ENCODE measurements around the gene POLDIP3. TPM values are rescaled to one million over a fixed set of nuclear protein-coding genes. Genes with fewer than 3 reads are reported as not detected.

POLDIP3 gene
- total and polyA plus RNA-seq, 2 of the 4 experiments (the other 2 are of a cell fraction), result 33.9 to 43.6 TPM

GRCh38 chr22:42591987-42592386 lies 22.7 kb downstream of the POLDIP3 start:
- ATAC-seq (ENCODE audit: low read depth) (no peak), DNase-seq (no peak)
- intact Hi-C loops (cut with micrococcal nuclease), result no loop called here
- Histone ChIP-seq H2BK5ac (ENCODE audit: low read depth, low read length, poor library complexity, severe bottlenecking) (no peak overlapping the region), H3K36me3 (ENCODE audit: control insufficient read depth, insufficient read depth, low read length) (peaks cover 59% of the 10 kb centered on the region), H3K27ac (ENCODE audit: insufficient read depth, low read length) (no peak overlapping the region), H3K14ac (replicated peaks; ENCODE audit: low read depth, low read length) (no peak overlapping the region), H3K9ac (ENCODE audit: low read depth, low read length) (no peak overlapping the region), H2BK15ac (ENCODE audit: low read depth, low read length) (no peak overlapping the region), H3K4me3 (ENCODE audit: insufficient read depth, low read depth, low read length) (no peak overlapping the region), H3K4me2 (ENCODE audit: low read depth, low read length) (no peak overlapping the region), H2AK9ac (replicated peaks; ENCODE audit: low read depth, low read length, poor library complexity) (no peak overlapping the region), H2AFZ (replicated peaks; ENCODE audit: low read length, poor library complexity) (no peak overlapping the region), H3K4ac (ENCODE audit: low read depth, low read length) (no peak overlapping the region), H2AK5ac (ENCODE audit: low read depth, low read length) (no peak overlapping the region), H3K18ac (ENCODE audit: low read depth, low read length) (no peak overlapping the region), H2BK120ac (ENCODE audit: low read depth, low read length) (no peak overlapping the region), H3K27me3 (ENCODE audit: control insufficient read depth, insufficient read depth, low read length) (no peaks in the 10 kb centered on the region), H2BK20ac (ENCODE audit: low read depth, low read length) (no peak overlapping the region), H4K91ac (ENCODE audit: insufficient read depth, low read depth, low read length) (no peak overlapping the region), H3K9me3 (ENCODE audit: control insufficient read depth, insufficient read depth, low read length) (no peaks in the 10 kb centered on the region), H4K8ac (ENCODE audit: low read depth in 2 of 2, low read length in 2 of 2) (no peak overlapping the region), H3K56ac (ENCODE audit: extremely low read depth, insufficient read depth, low read length) (no peak overlapping the region), H3K79me1 (ENCODE audit: low read depth in 1 of 2, low read length in 2 of 2) (peaks cover 14 to 35% of the 10 kb centered on the region in 2 experiments), H3K9me1 (ENCODE audit: insufficient read depth, low read length) (peaks cover 4% of the 10 kb centered on the region), H3K4me1 (ENCODE audit: control insufficient read depth, insufficient read depth, low read length) (no peaks in the 10 kb centered on the region), H3K23ac (ENCODE audit: low read depth, low read length) (no peak overlapping the region), H4K20me1 (ENCODE audit: insufficient read depth, low read length) (peaks cover 12% of the 10 kb centered on the region), H4K5ac (ENCODE audit: low read depth, low read length) (no peak overlapping the region)
- no peak for TF ChIP-seq RCOR1 (IDR thresholded peaks at IDR 0.05; ENCODE audit: insufficient replicate concordance, low read length)
- no peak for TF ChIP-seq CHD1 (IDR thresholded peaks at IDR 0.05; ENCODE audit: low read depth, low read length)
- TF ChIP-seq MAZ (IDR thresholded peaks at IDR 0.05; ENCODE audit: borderline replicate concordance, low read depth, low read length), result no peak
- no peak for TF ChIP-seq RAD21 (IDR thresholded peaks at IDR 0.05; ENCODE audit: low read length)
- no peak for TF ChIP-seq RFX5 (IDR thresholded peaks at IDR 0.05; ENCODE audit: low read depth, low read length)
- TF ChIP-seq MXI1 (IDR thresholded peaks at IDR 0.05; ENCODE audit: borderline replicate concordance, low read depth, low read length), result no peak
- no peak for TF ChIP-seq POLR2A (IDR thresholded peaks at IDR 0.05; ENCODE audit: low read depth, low read length)
- TF ChIP-seq ELK1 (IDR thresholded peaks at IDR 0.05; ENCODE audit: borderline replicate concordance, low read depth, low read length), result no peak
- TF ChIP-seq FOS (IDR thresholded peaks at IDR 0.05; ENCODE audit: low read depth, low read length), result no peak
- no peak for TF ChIP-seq CEBPB (IDR thresholded peaks at IDR 0.05; ENCODE audit: low read depth, low read length)
- no peak for TF ChIP-seq CTCF (conservative IDR thresholded peaks at IDR 0.05; ENCODE audit: low read depth, low read length)
- TF ChIP-seq BHLHE40 (IDR thresholded peaks at IDR 0.05; ENCODE audit: low read depth, low read length), result no peak
- TF ChIP-seq NFE2L2 (IDR thresholded peaks at IDR 0.05; ENCODE audit: low read depth, low read length), result no peak
- TF ChIP-seq USF2 (IDR thresholded peaks at IDR 0.05; ENCODE audit: low read depth, low read length), result no peak
- no peak for TF ChIP-seq MAFK (IDR thresholded peaks at IDR 0.05; ENCODE audit: low read depth, low read length)
- in situ Hi-C loops (cut with MboI; ENCODE audit: low sequenced_read_pairs), result no loop called here
- WGBS, 2 experiments (ENCODE audit: extremely low coverage in 2 of 2, insufficient read length in 1 of 2), result no CpG with 5 or more reads among the region's 12 CpGs
- dilution Hi-C loops (cut with HindIII; ENCODE audit: low sequenced_read_pairs, unreplicated experiment), result no loop called here
- CTCF ChIA-PET, result no interaction called here
- no TSS peak for BruUV-seq (replicated peaks)
- POLR2A ChIA-PET (ENCODE audit: unreplicated experiment), result no interaction called here
